Osteocyte (in vitro differentiated cells): ENCODE results near the gene LORICRIN. TPM values are rescaled to one million over a fixed set of nuclear protein-coding genes. Genes with fewer than 3 reads are reported as not detected.
A peak's percentile ranks its signal among the peaks of the same experiment; 100 is the strongest.
"Not testable (repeated sequence)": the region's sequence is repeated elsewhere in the genome, so short reads cannot be mapped to it uniquely, and the experiment has no call there.

Experiments
- DNase-seq: peaks from one replicate; pipeline ENCODE4 v3.0.0; 2021; ENCODE audit warnings: mixed read lengths; ENCODE audit not compliant: unreplicated experiment; ENCODE audit errors: extremely low spot score
- H3K27ac Mint-ChIP-seq: one replicate; pipeline ENCODE4 v1.8.0; 2021; ENCODE audit warnings: mild to moderate bottlenecking, mixed read lengths; ENCODE audit not compliant: unreplicated experiment
- H3K27me3 Mint-ChIP-seq: one replicate; pipeline ENCODE4 v1.8.0; 2021; ENCODE audit warnings: mixed read lengths; ENCODE audit not compliant: unreplicated experiment
- H3K36me3 Mint-ChIP-seq: one replicate; pipeline ENCODE4 v1.8.0; 2021; ENCODE audit warnings: mixed read lengths; ENCODE audit not compliant: unreplicated experiment
- H3K4me1 Mint-ChIP-seq: one replicate; pipeline ENCODE4 v1.8.0; 2021; ENCODE audit warnings: mixed read lengths; ENCODE audit not compliant: unreplicated experiment
- H3K4me3 Mint-ChIP-seq: one replicate; pipeline ENCODE4 v1.8.0; 2021; ENCODE audit warnings: mild to moderate bottlenecking, moderate library complexity, mixed read lengths; ENCODE audit not compliant: unreplicated experiment
- H3K9me3 Mint-ChIP-seq: one replicate; pipeline ENCODE4 v1.8.0; 2021; ENCODE audit warnings: mixed read lengths; ENCODE audit not compliant: unreplicated experiment
- total RNA-seq: library from RNA; stranded (reverse); gene quantifications from 2 replicates; pipeline ENCODE4 v1.2.1, GENCODE V29; 2021
- TF ChIP-seq, protein P1 (sequence below): fragments of 200-600 bp; sonication (generic); IDR thresholded peaks from 2 replicates; pipeline ENCODE4 v1.5.0; 2021; ENCODE audit warnings: antibody characterized with exemption, mild to moderate bottlenecking, moderate library complexity

The LORICRIN gene
- total RNA-seq, 1 donor from 2014 or later = not detected

DNA sequence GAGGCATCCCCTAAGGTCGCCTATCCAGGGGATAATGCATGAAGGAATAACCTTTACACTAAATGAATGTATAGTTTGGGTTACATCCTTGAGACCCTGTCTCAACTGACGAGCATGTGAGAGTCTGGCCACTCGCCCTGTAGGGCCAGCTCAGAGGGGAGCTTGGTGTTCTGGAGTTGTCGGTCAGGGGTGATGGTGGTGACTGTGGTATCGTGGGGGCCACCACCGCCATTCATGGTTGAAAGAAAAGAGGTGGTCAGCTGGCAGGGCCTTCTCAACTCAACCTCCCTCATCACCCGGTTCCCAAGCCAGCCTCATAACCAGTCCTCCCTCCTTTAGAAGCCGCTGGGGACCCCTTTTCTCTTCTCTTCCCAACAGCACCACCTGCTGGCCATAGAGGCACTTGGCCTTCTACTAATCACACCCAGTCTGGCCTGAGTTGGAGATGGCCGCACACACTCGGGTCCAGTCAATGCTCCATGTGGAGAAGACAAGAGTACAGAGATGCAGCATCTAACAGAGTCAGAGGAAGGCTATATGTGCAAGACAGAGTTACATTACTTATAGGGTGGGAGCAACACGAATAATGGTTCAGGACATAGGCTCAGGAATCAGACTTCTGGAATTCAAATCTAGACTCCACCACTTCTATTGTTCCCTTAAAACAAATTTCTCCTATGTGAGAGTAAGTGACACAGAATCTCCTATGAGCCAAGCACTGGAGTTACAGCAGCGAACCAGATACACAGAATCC lies 30.2 kb upstream of the LORICRIN start:
- H3K36me3 Mint-ChIP-seq, H3K27me3 Mint-ChIP-seq, DNase-seq, H3K4me1 Mint-ChIP-seq, H3K9me3 Mint-ChIP-seq, H3K4me3 Mint-ChIP-seq, H3K27ac Mint-ChIP-seq: not testable (repeated sequence)
- TF ChIP-seq, protein P1, sequence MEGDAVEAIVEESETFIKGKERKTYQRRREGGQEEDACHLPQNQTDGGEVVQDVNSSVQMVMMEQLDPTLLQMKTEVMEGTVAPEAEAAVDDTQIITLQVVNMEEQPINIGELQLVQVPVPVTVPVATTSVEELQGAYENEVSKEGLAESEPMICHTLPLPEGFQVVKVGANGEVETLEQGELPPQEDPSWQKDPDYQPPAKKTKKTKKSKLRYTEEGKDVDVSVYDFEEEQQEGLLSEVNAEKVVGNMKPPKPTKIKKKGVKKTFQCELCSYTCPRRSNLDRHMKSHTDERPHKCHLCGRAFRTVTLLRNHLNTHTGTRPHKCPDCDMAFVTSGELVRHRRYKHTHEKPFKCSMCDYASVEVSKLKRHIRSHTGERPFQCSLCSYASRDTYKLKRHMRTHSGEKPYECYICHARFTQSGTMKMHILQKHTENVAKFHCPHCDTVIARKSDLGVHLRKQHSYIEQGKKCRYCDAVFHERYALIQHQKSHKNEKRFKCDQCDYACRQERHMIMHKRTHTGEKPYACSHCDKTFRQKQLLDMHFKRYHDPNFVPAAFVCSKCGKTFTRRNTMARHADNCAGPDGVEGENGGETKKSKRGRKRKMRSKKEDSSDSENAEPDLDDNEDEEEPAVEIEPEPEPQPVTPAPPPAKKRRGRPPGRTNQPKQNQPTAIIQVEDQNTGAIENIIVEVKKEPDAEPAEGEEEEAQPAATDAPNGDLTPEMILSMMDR = peak; percentile 43

GRCh38 chr1:153231363-153231762 lies 28.1 kb upstream of the LORICRIN start:
- Mint-ChIP-seq H3K4me1 (no peaks in the 10 kb centered on the region), H3K27me3 (no peaks in the 10 kb centered on the region), H3K9me3 (no peaks in the 10 kb centered on the region), H3K36me3 (no peaks in the 10 kb centered on the region), H3K27ac (no peak overlapping the region), H3K4me3 (no peak overlapping the region)
- TF ChIP-seq, protein P1 = no peak
- DNase-seq = no peak

- TF ChIP-seq, protein P1 = no peak
- no peak overlapping the region for H3K27ac Mint-ChIP-seq
- no peaks in the 10 kb centered on the region for H3K4me1 Mint-ChIP-seq
- DNase-seq = no peak
- H3K4me3 Mint-ChIP-seq = no peak overlapping the region
- H3K36me3 Mint-ChIP-seq = no peaks in the 10 kb centered on the region
- H3K27me3 Mint-ChIP-seq = no peaks in the 10 kb centered on the region
- no peaks in the 10 kb centered on the region for H3K9me3 Mint-ChIP-seq
Observed at GRCh38 chr1:153231785-153232184, 27.7 kb upstream of the LORICRIN start.

GRCh38 chr1:153232553-153232952 lies 26.9 kb upstream of the LORICRIN start:
- no peaks in the 10 kb centered on the region for H3K27me3 Mint-ChIP-seq
- H3K4me3 Mint-ChIP-seq = no peak overlapping the region
- DNase-seq = no peak
- H3K27ac Mint-ChIP-seq = no peak overlapping the region
- no peaks in the 10 kb centered on the region for H3K4me1 Mint-ChIP-seq
- TF ChIP-seq, protein P1 = no peak
- H3K9me3 Mint-ChIP-seq = no peaks in the 10 kb centered on the region
- no peaks in the 10 kb centered on the region for H3K36me3 Mint-ChIP-seq

- TF ChIP-seq, protein P1 = no peak
- Mint-ChIP-seq H3K9me3 (no peaks in the 10 kb centered on the region), H3K4me3 (no peak overlapping the region), H3K4me1 (no peaks in the 10 kb centered on the region), H3K27ac (no peak overlapping the region), H3K27me3 (no peaks in the 10 kb centered on the region), H3K36me3 (no peaks in the 10 kb centered on the region)
- DNase-seq = no peak
Observed at GRCh38 chr1:153233448-153233847, 26.0 kb upstream of the LORICRIN start.
